HepG2 (cell line): ENCODE results near the gene LMF2. TPM values are rescaled to one million over a fixed set of nuclear protein-coding genes. Genes with fewer than 3 reads are reported as not detected.

ENCODE experiments used
- CEBPB ChIP-seq: IDR thresholded peaks from 2 replicates; pipeline ENCODE4 v1.6.1; 2011; ENCODE audit warnings: low read depth, low read length, improper control_type of control experiment, borderline replicate concordance
- FOXC1 ChIP-seq: sonication (generic); formaldehyde crosslinking; IDR thresholded peaks from 2 replicates; pipeline ENCODE4 v1.8.0; 2022; ENCODE audit warnings: mild to moderate bottlenecking, missing genetic modification reagents, borderline replicate concordance
- HOXA9 ChIP-seq: sonication (generic); formaldehyde crosslinking; IDR thresholded peaks from 2 replicates; pipeline ENCODE4 v1.8.1; 2022; ENCODE audit warnings: missing genetic modification reagents, mild to moderate bottlenecking, moderate library complexity, borderline replicate concordance
- NFKBIZ ChIP-seq: IDR thresholded peaks from 2 replicates; pipeline ENCODE4 v1.6.1; 2018; ENCODE audit warnings: missing genetic modification reagents, missing compliant biosample characterization
- NFYB ChIP-seq: sonication (generic); formaldehyde crosslinking; IDR thresholded peaks from 2 replicates; pipeline ENCODE4 v1.4.0; 2020; ENCODE audit warnings: missing genetic modification reagents
- SP140L ChIP-seq: sonication (generic); formaldehyde crosslinking; IDR thresholded peaks from 2 replicates; pipeline ENCODE4 v1.4.0; 2020; ENCODE audit warnings: missing genetic modification reagents, borderline replicate concordance
- ZFY ChIP-seq: sonication (generic); formaldehyde crosslinking; IDR thresholded peaks from 2 replicates; pipeline ENCODE4 v1.4.0; 2020; ENCODE audit warnings: missing genetic modification reagents
- ZNF17 ChIP-seq: sonication (generic); formaldehyde crosslinking; IDR thresholded peaks from 2 replicates; pipeline ENCODE4 v1.5.0; 2020; ENCODE audit warnings: mild to moderate bottlenecking, missing genetic modification reagents
- ZNF317 ChIP-seq: sonication (generic); formaldehyde crosslinking; IDR thresholded peaks from 2 replicates; pipeline ENCODE4 v1.5.0; 2020; ENCODE audit warnings: mild to moderate bottlenecking, missing genetic modification reagents
- ZNF607 ChIP-seq: sonication (generic); formaldehyde crosslinking; IDR thresholded peaks from 2 replicates; pipeline ENCODE4 v1.5.1; 2020; ENCODE audit warnings: missing genetic modification reagents, mild to moderate bottlenecking, borderline replicate concordance
- ZSCAN29 ChIP-seq: sonication (generic); formaldehyde crosslinking; conservative IDR thresholded peaks from 2 replicates; pipeline ENCODE4 v1.4.0; 2020; ENCODE audit warnings: mild to moderate bottlenecking, missing genetic modification reagents
- polyA plus RNA-seq, 8 experiments: library from polyadenylated mRNA; depleted of rRNA in 3 of 8; stranded (reverse) in 7 of 8; unstranded in 1 of 8; fragments of >200 nt; fragmentation: Illumina TruSeq in 4 of 8; extraction: Trizol in 4 of 8; gene quantifications; 2 replicates each; pipeline versions ENCODE4 v1.2.1 to v1.2.3, GENCODE V29; 2011 to 2016; ENCODE audit warnings: low read depth in 4 of 8, missing spikeins in 1 of 8, mixed read lengths in 1 of 8; ENCODE audit not compliant: insufficient read depth in 1 of 8
- total RNA-seq, 5 experiments: library from RNA; depleted of rRNA; stranded (reverse); fragments of >200 nt; fragmentation: Illumina TruSeq; extraction: Trizol; gene quantifications; 2 replicates each; pipeline ENCODE4 v1.2.3, GENCODE V29; 2016; ENCODE audit warnings: low read depth in 1 of 5
- TF ChIP-seq, protein P1 (sequence below): sonication (generic); formaldehyde crosslinking; IDR thresholded peaks from 2 replicates; pipeline ENCODE4 v1.5.0; 2020; ENCODE audit warnings: mild to moderate bottlenecking, missing genetic modification reagents, borderline replicate concordance
- TF ChIP-seq, protein P2 (sequence below): sonication (generic); formaldehyde crosslinking; IDR thresholded peaks from 2 replicates; pipeline ENCODE4 v1.5.1; 2020; ENCODE audit warnings: missing genetic modification reagents, mild to moderate bottlenecking, borderline replicate concordance
- TF ChIP-seq, protein P3 (sequence below): sonication (generic); formaldehyde crosslinking; IDR thresholded peaks from 2 replicates; pipeline ENCODE4 v1.8.1; 2023; ENCODE audit warnings: mild to moderate bottlenecking, missing genetic modification reagents
- TF ChIP-seq, protein P4 (sequence below): fragments of 450-650 bp; IDR thresholded peaks from 2 replicates; pipeline ENCODE4 v1.6.1; 2016
- TF ChIP-seq, protein P5 (sequence below): sonication (generic); formaldehyde crosslinking; IDR thresholded peaks from 2 replicates; pipeline ENCODE4 v1.5.1; 2020; ENCODE audit warnings: missing genetic modification reagents, mild to moderate bottlenecking, borderline replicate concordance

LMF2 gene
- total and polyA plus RNA-seq, 2 of the 13 experiments (the other 11 are each of a cell fraction or from before 2014, with no cell fraction given): 23.3 to 30.6 TPM

DNA sequence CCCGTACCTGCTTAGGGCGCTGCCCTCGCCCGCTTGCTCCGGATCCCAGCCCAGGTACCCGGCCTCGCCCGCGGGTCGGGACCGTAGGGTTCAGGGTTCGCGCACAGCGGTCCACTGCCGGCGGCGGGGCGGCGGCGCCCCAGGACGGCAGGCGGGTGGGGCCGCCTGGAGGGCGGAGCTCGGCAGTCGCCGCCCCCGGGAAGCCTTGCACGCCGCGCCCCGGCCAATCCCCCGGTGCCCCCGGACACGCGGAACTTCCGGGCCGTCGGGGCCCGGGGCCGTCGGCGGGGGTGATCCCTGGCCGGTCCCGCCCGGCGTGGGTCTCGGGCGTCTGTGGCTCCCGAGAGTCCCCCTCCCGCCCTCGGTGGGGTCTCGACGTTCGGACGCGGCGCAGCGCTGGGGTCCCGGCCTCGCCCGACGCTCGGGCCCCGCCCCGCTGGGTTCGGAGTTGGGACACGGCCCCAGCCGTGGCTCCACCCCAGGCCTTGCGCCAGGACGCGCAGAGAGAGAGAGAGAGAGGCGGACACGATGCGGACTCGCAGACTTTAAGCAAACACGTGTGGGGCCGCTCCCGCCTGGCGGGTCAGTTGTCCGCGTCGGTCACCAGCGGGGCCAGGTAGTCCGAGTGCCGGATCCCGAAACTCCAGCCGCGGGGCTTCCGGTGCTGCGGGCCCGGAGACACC lies 22.5 kb upstream of the LMF2 start, which contains the start of gene TYMP (continued):
- TF ChIP-seq, protein P1, sequence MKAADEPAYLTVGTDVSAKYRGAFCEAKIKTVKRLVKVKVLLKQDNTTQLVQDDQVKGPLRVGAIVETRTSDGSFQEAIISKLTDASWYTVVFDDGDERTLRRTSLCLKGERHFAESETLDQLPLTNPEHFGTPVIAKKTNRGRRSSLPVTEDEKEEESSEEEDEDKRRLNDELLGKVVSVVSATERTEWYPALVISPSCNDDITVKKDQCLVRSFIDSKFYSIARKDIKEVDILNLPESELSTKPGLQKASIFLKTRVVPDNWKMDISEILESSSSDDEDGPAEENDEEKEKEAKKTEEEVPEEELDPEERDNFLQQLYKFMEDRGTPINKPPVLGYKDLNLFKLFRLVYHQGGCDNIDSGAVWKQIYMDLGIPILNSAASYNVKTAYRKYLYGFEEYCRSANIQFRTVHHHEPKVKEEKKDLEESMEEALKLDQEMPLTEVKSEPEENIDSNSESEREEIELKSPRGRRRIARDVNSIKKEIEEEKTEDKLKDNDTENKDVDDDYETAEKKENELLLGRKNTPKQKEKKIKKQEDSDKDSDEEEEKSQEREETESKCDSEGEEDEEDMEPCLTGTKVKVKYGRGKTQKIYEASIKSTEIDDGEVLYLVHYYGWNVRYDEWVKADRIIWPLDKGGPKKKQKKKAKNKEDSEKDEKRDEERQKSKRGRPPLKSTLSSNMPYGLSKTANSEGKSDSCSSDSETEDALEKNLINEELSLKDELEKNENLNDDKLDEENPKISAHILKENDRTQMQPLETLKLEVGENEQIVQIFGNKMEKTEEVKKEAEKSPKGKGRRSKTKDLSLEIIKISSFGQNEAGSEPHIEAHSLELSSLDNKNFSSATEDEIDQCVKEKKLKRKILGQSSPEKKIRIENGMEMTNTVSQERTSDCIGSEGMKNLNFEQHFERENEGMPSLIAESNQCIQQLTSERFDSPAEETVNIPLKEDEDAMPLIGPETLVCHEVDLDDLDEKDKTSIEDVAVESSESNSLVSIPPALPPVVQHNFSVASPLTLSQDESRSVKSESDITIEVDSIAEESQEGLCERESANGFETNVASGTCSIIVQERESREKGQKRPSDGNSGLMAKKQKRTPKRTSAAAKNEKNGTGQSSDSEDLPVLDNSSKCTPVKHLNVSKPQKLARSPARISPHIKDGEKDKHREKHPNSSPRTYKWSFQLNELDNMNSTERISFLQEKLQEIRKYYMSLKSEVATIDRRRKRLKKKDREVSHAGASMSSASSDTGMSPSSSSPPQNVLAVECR: peak; percentile 74; the same call in 1 of the 2 replicates
- TF ChIP-seq, protein P2, sequence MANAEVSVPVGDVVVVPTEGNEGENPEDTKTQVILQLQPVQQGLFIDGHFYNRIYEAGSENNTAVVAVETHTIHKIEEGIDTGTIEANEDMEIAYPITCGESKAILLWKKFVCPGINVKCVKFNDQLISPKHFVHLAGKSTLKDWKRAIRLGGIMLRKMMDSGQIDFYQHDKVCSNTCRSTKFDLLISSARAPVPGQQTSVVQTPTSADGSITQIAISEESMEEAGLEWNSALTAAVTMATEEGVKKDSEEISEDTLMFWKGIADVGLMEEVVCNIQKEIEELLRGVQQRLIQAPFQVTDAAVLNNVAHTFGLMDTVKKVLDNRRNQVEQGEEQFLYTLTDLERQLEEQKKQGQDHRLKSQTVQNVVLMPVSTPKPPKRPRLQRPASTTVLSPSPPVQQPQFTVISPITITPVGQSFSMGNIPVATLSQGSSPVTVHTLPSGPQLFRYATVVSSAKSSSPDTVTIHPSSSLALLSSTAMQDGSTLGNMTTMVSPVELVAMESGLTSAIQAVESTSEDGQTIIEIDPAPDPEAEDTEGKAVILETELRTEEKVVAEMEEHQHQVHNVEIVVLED (CRISPR knock-in tag): peak; percentile 69; the same call in 1 of the 2 replicates
- no peak for TF ChIP-seq FOXC1 (CRISPR knock-in tag)
- TF ChIP-seq, protein P3, sequence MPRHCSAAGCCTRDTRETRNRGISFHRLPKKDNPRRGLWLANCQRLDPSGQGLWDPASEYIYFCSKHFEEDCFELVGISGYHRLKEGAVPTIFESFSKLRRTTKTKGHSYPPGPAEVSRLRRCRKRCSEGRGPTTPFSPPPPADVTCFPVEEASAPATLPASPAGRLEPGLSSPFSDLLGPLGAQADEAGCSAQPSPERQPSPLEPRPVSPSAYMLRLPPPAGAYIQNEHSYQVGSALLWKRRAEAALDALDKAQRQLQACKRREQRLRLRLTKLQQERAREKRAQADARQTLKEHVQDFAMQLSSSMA (CRISPR knock-in tag): no peak
- TF ChIP-seq HOXA9: no peak; the same call in 1 of the 2 replicates
- TF ChIP-seq, protein P4, sequence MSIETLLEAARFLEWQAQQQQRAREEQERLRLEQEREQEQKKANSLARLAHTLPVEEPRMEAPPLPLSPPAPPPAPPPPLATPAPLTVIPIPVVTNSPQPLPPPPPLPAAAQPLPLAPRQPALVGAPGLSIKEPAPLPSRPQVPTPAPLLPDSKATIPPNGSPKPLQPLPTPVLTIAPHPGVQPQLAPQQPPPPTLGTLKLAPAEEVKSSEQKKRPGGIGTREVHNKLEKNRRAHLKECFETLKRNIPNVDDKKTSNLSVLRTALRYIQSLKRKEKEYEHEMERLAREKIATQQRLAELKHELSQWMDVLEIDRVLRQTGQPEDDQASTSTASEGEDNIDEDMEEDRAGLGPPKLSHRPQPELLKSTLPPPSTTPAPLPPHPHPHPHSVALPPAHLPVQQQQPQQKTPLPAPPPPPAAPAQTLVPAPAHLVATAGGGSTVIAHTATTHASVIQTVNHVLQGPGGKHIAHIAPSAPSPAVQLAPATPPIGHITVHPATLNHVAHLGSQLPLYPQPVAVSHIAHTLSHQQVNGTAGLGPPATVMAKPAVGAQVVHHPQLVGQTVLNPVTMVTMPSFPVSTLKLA: 0 out of 2 replicates have a peak, but pooled peaks have one; percentile 21
- 0 out of 2 replicates have a peak, but pooled peaks have one; percentile 8 for TF ChIP-seq NFYB (CRISPR knock-in tag)
- peak; percentile 70; the same call in 1 of the 2 replicates for TF ChIP-seq ZNF317 (CRISPR knock-in tag)
- no peak for TF ChIP-seq ZSCAN29
- TF ChIP-seq SP140L (CRISPR knock-in tag): peak; percentile 46; the same call in 1 of the 2 replicates
- TF ChIP-seq ZFY (CRISPR knock-in tag): peak; percentile 83; the same call in 1 of the 2 replicates
- TF ChIP-seq NFKBIZ: 0 out of 2 replicates have a peak, but pooled peaks have one; percentile 14
- TF ChIP-seq CEBPB: peak; percentile 31; the same call in 1 of the 2 replicates
- TF ChIP-seq ZNF17: no peak
- no peak; the same call in 1 of the 2 replicates for TF ChIP-seq ZNF607 (CRISPR knock-in tag)
- TF ChIP-seq, protein P5, sequence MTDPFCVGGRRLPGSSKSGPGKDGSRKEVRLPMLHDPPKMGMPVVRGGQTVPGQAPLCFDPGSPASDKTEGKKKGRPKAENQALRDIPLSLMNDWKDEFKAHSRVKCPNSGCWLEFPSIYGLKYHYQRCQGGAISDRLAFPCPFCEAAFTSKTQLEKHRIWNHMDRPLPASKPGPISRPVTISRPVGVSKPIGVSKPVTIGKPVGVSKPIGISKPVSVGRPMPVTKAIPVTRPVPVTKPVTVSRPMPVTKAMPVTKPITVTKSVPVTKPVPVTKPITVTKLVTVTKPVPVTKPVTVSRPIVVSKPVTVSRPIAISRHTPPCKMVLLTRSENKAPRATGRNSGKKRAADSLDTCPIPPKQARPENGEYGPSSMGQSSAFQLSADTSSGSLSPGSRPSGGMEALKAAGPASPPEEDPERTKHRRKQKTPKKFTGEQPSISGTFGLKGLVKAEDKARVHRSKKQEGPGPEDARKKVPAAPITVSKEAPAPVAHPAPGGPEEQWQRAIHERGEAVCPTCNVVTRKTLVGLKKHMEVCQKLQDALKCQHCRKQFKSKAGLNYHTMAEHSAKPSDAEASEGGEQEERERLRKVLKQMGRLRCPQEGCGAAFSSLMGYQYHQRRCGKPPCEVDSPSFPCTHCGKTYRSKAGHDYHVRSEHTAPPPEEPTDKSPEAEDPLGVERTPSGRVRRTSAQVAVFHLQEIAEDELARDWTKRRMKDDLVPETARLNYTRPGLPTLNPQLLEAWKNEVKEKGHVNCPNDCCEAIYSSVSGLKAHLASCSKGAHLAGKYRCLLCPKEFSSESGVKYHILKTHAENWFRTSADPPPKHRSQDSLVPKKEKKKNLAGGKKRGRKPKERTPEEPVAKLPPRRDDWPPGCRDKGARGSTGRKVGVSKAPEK (CRISPR knock-in tag): no peak
